Measurements from ENCODE around the gene JADE2. TPM values are rescaled to one million over a fixed set of nuclear protein-coding genes. Genes with fewer than 3 reads are reported as not detected.

The JADE2 gene
- polyA plus RNA-seq, 3 donors, result 11.1 to 14.3 (median 13.8) TPM

Other genes starting within 250 kb of the JADE2 start
- gene CDKL3, start 158.5 kb upstream of the JADE2 start, polyA plus RNA-seq (ENCODE audit: insufficient read length in 3 of 3), result 1 to 10 TPM; 4.6 to 6.2 (median 5.7) TPM
- gene UBE2B, start 154.1 kb upstream of the JADE2 start, polyA plus RNA-seq (ENCODE audit: insufficient read length in 3 of 3), result 100 to 1,000 TPM in 2 of 3 donors, 10 to 100 TPM in 1; 98.6 to 122 (median 112) TPM
- 10 to 100 TPM; 30.0 to 34.7 (median 30.2) TPM for gene CDKN2AIPNL, start 113.8 kb upstream of the JADE2 start, polyA plus RNA-seq (ENCODE audit: insufficient read length in 3 of 3)
- 10 to 100 TPM; 38.2 to 48.0 (median 40.0) TPM for gene SAR1B, start 107.2 kb downstream of the JADE2 start, polyA plus RNA-seq (ENCODE audit: insufficient read length in 3 of 3)
- 10 to 100 TPM; 19.4 to 21.8 (median 21.2) TPM for gene SEC24A, start 123.1 kb downstream of the JADE2 start, polyA plus RNA-seq (ENCODE audit: insufficient read length in 3 of 3)
- 10 to 100 TPM; 59.3 to 60.3 (median 59.8) TPM for gene CAMLG, start 212.9 kb downstream of the JADE2 start, polyA plus RNA-seq (ENCODE audit: insufficient read length in 3 of 3)
- 100 to 1,000 TPM in 1 of 3 donors, 10 to 100 TPM in 2; 73.8 to 101 (median 84.7) TPM for gene DDX46, start 233.1 kb downstream of the JADE2 start, polyA plus RNA-seq (ENCODE audit: insufficient read length in 3 of 3)

Data from renal pelvis (tissue), 3 donors.